ENCODE data around the gene ITGB1BP1.

DNA sequence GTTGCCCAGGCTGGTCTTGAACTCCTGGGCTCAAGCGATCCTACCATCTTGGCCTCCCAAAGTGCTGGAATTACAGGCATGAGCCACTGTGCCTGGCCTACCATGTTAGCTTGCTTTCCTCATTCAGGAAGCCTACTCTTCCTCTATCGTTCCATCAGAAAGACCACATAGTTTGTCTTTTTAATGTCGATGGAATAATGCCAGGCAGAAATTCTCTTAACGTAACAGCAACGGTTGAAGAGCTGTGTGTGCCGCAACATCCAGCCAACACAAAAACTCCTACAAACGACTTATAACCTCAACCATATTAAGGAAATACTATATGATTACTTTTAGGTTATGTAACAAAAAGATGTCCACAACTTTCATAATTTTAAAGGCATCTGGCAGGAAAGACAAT is 10.5 kb downstream of the ITGB1BP1 start:
- TF ChIP-seq MXI1 (IDR thresholded peaks at IDR 0.05; ENCODE audit: low read depth, low read length): no peak
- no peak for TF ChIP-seq TAF1 (IDR thresholded peaks at IDR 0.05; ENCODE audit: borderline replicate concordance, low read depth, low read length)
- TF ChIP-seq CHD2 (IDR thresholded peaks at IDR 0.05; ENCODE audit: low read length, partially characterized antibody): no peak
- TF ChIP-seq CTCF (IDR thresholded peaks at IDR 0.05): no peak
- TF ChIP-seq POLR2AphosphoS5 (IDR thresholded peaks at IDR 0.05; ENCODE audit: low read depth, low read length): no peak
- TF ChIP-seq RFX5 (IDR thresholded peaks at IDR 0.05; ENCODE audit: low read length): no peak
- TF ChIP-seq RCOR1 (IDR thresholded peaks at IDR 0.05; ENCODE audit: low read length): no peak
- TF ChIP-seq TEAD4 (IDR thresholded peaks at IDR 0.05; ENCODE audit: borderline replicate concordance, insufficient read depth): no peak
- no peak for TF ChIP-seq GABPA (IDR thresholded peaks at IDR 0.05; ENCODE audit: low read depth)
- TF ChIP-seq NFIC (IDR thresholded peaks at IDR 0.05; ENCODE audit: borderline replicate concordance): no peak
- no peak for TF ChIP-seq USF2 (IDR thresholded peaks at IDR 0.05; ENCODE audit: borderline replicate concordance, low read depth, low read length)
- TF ChIP-seq SIN3A (IDR thresholded peaks at IDR 0.05; ENCODE audit: borderline replicate concordance, low read depth, low read length): no peak
- TF ChIP-seq, protein P1, sequence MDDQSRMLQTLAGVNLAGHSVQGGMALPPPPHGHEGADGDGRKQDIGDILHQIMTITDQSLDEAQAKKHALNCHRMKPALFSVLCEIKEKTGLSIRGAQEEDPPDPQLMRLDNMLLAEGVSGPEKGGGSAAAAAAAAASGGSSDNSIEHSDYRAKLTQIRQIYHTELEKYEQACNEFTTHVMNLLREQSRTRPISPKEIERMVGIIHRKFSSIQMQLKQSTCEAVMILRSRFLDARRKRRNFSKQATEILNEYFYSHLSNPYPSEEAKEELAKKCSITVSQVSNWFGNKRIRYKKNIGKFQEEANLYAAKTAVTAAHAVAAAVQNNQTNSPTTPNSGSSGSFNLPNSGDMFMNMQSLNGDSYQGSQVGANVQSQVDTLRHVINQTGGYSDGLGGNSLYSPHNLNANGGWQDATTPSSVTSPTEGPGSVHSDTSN (IDR thresholded peaks at IDR 0.05): no peak

Data from SK-N-SH (cell line).